ENCODE measurements around the gene CHDH. TPM values are rescaled to one million over a fixed set of nuclear protein-coding genes. Genes with fewer than 3 reads are reported as not detected.

CHDH gene
- total and polyA plus RNA-seq, 9 donors = 0.85 to 7.0 (median 4.1) TPM

- DNase-seq = peak in 1 of 5 donors; percentile 10
- 92 to 95% (median 93%) methylated on average over 24 of the region's 24 CpGs for WGBS, 3 donors
- no peak overlapping the region for H3K27ac ChIP-seq
- no peaks in the 10 kb centered on the region for H3K36me3 ChIP-seq
- no peak overlapping the region for H3K4me3 ChIP-seq
- intact Hi-C loops (cut with DNase I) = no loop called here
- H3K4me1 ChIP-seq (ENCODE audit: insufficient read depth) = no peaks in the 10 kb centered on the region
- H3K27me3 ChIP-seq = no peaks in the 10 kb centered on the region
- TF ChIP-seq POLR2A (IDR thresholded peaks at IDR 0.05) (no peak), EP300 (IDR thresholded peaks at IDR 0.05) (no peak), CTCF (IDR thresholded peaks at IDR 0.05) (no peak)
- H3K9me3 ChIP-seq = no peaks in the 10 kb centered on the region
Measured at GRCh38 chr3:53811143-53811927, 34.9 kb downstream of the CHDH start.

- H3K27me3 ChIP-seq = no peaks in the 10 kb centered on the region
- no peak overlapping the region for H3K27ac ChIP-seq
- no peaks in the 10 kb centered on the region for H3K9me3 ChIP-seq
- H3K4me1 ChIP-seq (ENCODE audit: insufficient read depth) = no peaks in the 10 kb centered on the region
- TF ChIP-seq EP300 (IDR thresholded peaks at IDR 0.05) = no peak
- TF ChIP-seq POLR2A (IDR thresholded peaks at IDR 0.05) = no peak
- no peak for TF ChIP-seq CTCF (IDR thresholded peaks at IDR 0.05)
- intact Hi-C loops (cut with DNase I) = no loop called here
- peak in 1 of 5 donors; percentile 9 for DNase-seq
- WGBS, 3 donors = 89 to 95% (median 89%) methylated on average over 28 of the region's 28 CpGs
- H3K36me3 ChIP-seq = no peaks in the 10 kb centered on the region
- H3K4me3 ChIP-seq = no peak overlapping the region
Measured at GRCh38 chr3:53809764-53810400, 36.3 kb downstream of the CHDH start.

GRCh38 chr3:53809267-53809666 is 37.0 kb downstream of the CHDH start:
- no peaks in the 10 kb centered on the region for H3K27me3 ChIP-seq
- no peak for DNase-seq
- 80 to 88% (median 87%) methylated on average over 12 of the region's 12 CpGs for WGBS, 3 donors
- no peak for TF ChIP-seq CTCF (IDR thresholded peaks at IDR 0.05)
- TF ChIP-seq EP300 (IDR thresholded peaks at IDR 0.05) = no peak
- TF ChIP-seq POLR2A (IDR thresholded peaks at IDR 0.05) = no peak
- intact Hi-C loops (cut with DNase I) = no loop called here
- no peak overlapping the region for H3K27ac ChIP-seq
- H3K36me3 ChIP-seq = no peaks in the 10 kb centered on the region
- no peaks in the 10 kb centered on the region for H3K9me3 ChIP-seq
- H3K4me1 ChIP-seq (ENCODE audit: insufficient read depth) = no peaks in the 10 kb centered on the region
- H3K4me3 ChIP-seq = no peak overlapping the region

- no peak for DNase-seq
- TF ChIP-seq EP300 (IDR thresholded peaks at IDR 0.05) (no peak), CTCF (IDR thresholded peaks at IDR 0.05) (no peak), POLR2A (IDR thresholded peaks at IDR 0.05) (no peak)
- H3K9me3 ChIP-seq = no peaks in the 10 kb centered on the region
- no peak overlapping the region for H3K27ac ChIP-seq
- H3K27me3 ChIP-seq = no peaks in the 10 kb centered on the region
- no peak overlapping the region for H3K4me3 ChIP-seq
- H3K4me1 ChIP-seq (ENCODE audit: insufficient read depth) = no peaks in the 10 kb centered on the region
- no peaks in the 10 kb centered on the region for H3K36me3 ChIP-seq
- 93 to 95% (median 93%) methylated on average over 13 of the region's 13 CpGs for WGBS, 3 donors
- intact Hi-C loops (cut with DNase I) = no loop called here
Measured at GRCh38 chr3:53808496-53808895, 37.7 kb downstream of the CHDH start.
